Panc1 (cell line): ENCODE results near the gene DRD4. TPM values are rescaled to one million over a fixed set of nuclear protein-coding genes. Genes with fewer than 3 reads are reported as not detected.

Source experiments
- ATAC-seq: fragments of 200-7000 bp; cut with Tn5 transposase; 2 replicates; pipeline ENCODE4 v1.9.1; 2020; ENCODE audit warnings: mild to moderate bottlenecking, moderate library complexity
- BruUV-seq: library from RNA; stranded (reverse); fragments of 400-500 nt; replicated peaks from 2 replicates; lab custom pipeline; 2021; lab: Mats Ljungman, UMichigan
- CTCF ChIA-PET: fragments of 300-600 bp; sonication (Branson Sonifier 250); formaldehyde crosslinking; loops from one replicate; lab custom pipeline; 2022; ENCODE audit warnings: antibody characterized with exemption; lab: Charles Lee
- POLR2A ChIA-PET: fragments of 300-600 bp; sonication (Branson Sonifier 250); formaldehyde crosslinking; loops from one replicate; lab custom pipeline; 2022; ENCODE audit warnings: antibody characterized with exemption; lab: Charles Lee
- DNase-seq: peaks from one replicate; pipeline ENCODE4 v3.0.0-alpha.2; 2010; ENCODE audit warnings: low read depth, low spot score
- H3K27ac ChIP-seq: 2 replicates; pipeline ENCODE4 v1.5.1; 2011; ENCODE audit warnings: mild to moderate bottlenecking, low read length, inconsistent platforms
- H3K27me3 ChIP-seq: fragments of 200-500 bp; sonication (Bioruptor generic); 2 replicates; pipeline ENCODE4 v1.6.0; 2014; ENCODE audit warnings: low read length, inconsistent platforms; ENCODE audit not compliant: control insufficient read depth, insufficient read depth
- H3K36me3 ChIP-seq: fragments of 200-500 bp; sonication (Bioruptor generic); 2 replicates; pipeline ENCODE4 v1.5.1; 2014; ENCODE audit warnings: inconsistent platforms, mild to moderate bottlenecking, low read length, moderate library complexity; ENCODE audit not compliant: control insufficient read depth, insufficient read depth
- H3K4me1 ChIP-seq: 2 replicates; pipeline ENCODE4 v1.5.1; 2011; ENCODE audit warnings: inconsistent platforms, mild to moderate bottlenecking, low read length, moderate library complexity; ENCODE audit not compliant: control insufficient read depth, insufficient read depth
- H3K4me3 ChIP-seq, 2 experiments: 2 replicates each; pipeline ENCODE4 v1.5.1; 2011 to 2012; ENCODE audit warnings: low read depth in 2 of 2, low read length in 2 of 2, mild to moderate bottlenecking in 2 of 2, inconsistent platforms in 1 of 2, moderate library complexity in 1 of 2
- H3K9me3 ChIP-seq: fragments of 200-500 bp; sonication (Bioruptor generic); 2 replicates; pipeline ENCODE4 v1.5.1; 2014; ENCODE audit warnings: low read depth, mild to moderate bottlenecking, inconsistent platforms, low read length, moderate library complexity; ENCODE audit not compliant: control insufficient read depth, insufficient read depth
- CTCF ChIP-seq: fragments of 450-650 bp; IDR thresholded peaks from 2 replicates; pipeline ENCODE4 v1.5.1; 2017; ENCODE audit warnings: mild to moderate bottlenecking
- POLR2AphosphoS5 ChIP-seq: IDR thresholded peaks from 2 replicates; pipeline ENCODE4 v1.6.1; 2012; ENCODE audit warnings: mild to moderate bottlenecking, low read depth, low read length, moderate library complexity
- REST ChIP-seq, 2 experiments: IDR thresholded peaks; 2 replicates each; pipeline ENCODE4 v1.6.1; 2011 to 2012; ENCODE audit warnings: low read depth in 2 of 2, control low read depth in 1 of 2, low read length in 1 of 2, mild to moderate bottlenecking in 1 of 2, moderate library complexity in 1 of 2; ENCODE audit not compliant: insufficient read depth in 1 of 2
- SIN3A ChIP-seq: IDR thresholded peaks from 2 replicates; pipeline ENCODE4 v1.6.1; 2012; ENCODE audit warnings: low read depth, mild to moderate bottlenecking, low read length, moderate library complexity, borderline replicate concordance; ENCODE audit not compliant: insufficient read depth
- TCF7L2 ChIP-seq: IDR thresholded peaks from 2 replicates; pipeline ENCODE4 v1.6.1; 2011; ENCODE audit warnings: mild to moderate bottlenecking, low read depth, low read length, inconsistent platforms
- in situ Hi-C: cut with HindIII; loops from 2 replicates; pipeline ENCODE4 v1.10.0; 2016; ENCODE audit warnings: low sequenced_read_pairs, low pct_unique_long_range_greater_than_20kb
- intact Hi-C: fragments of 100-400 bp; cut with micrococcal nuclease; formaldehyde crosslinking; loops from one replicate; pipeline ENCODE4 v1.10.0; 2022; ENCODE audit not compliant: unreplicated experiment
- total RNA-seq: library from RNA; stranded (reverse); gene quantifications from one replicate; pipeline ENCODE4 v1.2.1, GENCODE V29; 2021; ENCODE audit not compliant: unreplicated experiment

Gene DRD4
- total RNA-seq, 1 experiment from 2014 or later, result 0.95 TPM

DNA sequence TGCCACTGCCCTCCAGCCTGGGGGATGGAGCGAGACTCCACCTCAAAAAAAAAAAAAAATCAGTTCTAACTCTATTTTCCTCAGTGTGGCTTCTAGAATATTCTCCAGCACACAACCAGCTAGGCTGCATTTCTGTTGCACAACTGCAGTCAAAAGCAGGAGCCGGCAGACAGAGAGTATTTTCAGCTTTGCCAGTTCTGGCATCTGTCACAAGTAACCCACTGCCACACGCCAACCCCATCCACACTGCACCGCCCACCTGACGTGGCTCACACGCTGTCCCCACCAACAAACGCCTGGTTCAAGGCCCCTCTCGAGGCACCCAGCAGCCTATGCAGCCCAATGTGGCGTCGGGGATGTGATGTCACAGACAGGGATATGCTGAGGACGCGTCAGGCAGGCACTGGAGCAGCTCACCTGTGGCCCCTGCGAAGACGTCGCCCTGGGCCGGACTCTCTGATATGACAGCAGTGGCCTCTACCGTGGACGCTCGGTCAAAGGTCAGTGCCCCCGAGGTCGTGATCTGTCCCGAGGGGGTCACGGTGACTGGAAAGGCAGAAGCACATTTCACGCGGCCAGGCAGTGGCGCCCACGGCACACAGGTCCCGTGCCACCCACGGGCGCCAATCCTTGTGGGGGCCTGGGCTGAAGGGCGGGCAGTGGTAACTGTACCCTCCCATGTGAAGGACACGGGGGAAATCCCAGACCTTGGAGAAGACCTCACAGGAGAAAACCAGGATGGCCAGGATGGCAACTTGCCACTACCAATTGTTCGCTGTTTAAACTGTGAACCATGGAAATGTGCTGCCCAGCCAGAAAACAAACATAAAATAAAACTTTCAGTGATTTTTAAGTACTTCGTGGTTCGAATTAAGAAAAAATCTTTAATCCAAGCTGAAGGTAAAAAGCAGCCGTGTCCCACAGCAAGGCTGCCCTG lies 42.5 kb downstream of the DRD4 start:
- no peak overlapping the region for H3K4me3 ChIP-seq
- H3K27ac ChIP-seq, result no peak overlapping the region
- ChIA-PET POLR2A (interaction anchor here (0.6 kb wide), 1 partner anchor 43 kb away, joined by 3 read pairs; no protein-coding TSS in a partner anchor), CTCF (no interaction called here)
- BruUV-seq, result no TSS peak
- DNase-seq (no peak), ATAC-seq (no peak)
- no peaks in the 10 kb centered on the region for H3K4me1 ChIP-seq
- no peaks in the 10 kb centered on the region for H3K9me3 ChIP-seq
- in situ Hi-C loops (no loop called here), intact Hi-C loops (no loop called here)
- peaks cover 14% of the 10 kb centered on the region for H3K36me3 ChIP-seq
- TF ChIP-seq SIN3A, result no peak
- TF ChIP-seq REST (IDR thresholded peaks at IDR 0.05; ENCODE audit: insufficient read depth in 1 of 2, low read depth in 2 of 2, low read length in 1 of 2), result no peak
- no peaks in the 10 kb centered on the region for H3K27me3 ChIP-seq

DNA sequence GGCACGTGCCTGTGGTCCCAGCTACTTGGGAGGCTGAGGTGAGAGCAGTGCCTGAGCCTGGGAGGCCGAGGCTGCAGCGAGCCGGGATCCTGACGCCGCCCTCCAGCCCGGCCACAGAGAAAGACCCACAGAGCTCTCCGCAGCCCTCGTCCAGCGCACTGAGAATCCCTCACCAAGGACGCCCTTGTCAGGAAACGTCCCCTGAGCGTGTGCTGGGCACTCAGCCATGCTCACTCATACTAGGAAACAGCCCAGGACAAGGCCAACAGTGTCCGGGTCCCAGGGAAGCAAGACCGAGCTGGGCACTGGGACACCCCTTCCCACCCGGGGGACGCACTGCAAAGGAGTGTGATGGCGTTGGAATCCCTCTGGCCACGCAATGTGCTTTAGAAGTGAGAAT lies 43.4 kb downstream of the DRD4 start:
- TF ChIP-seq CTCF (no peak), TCF7L2 (no peak), SIN3A (no peak), POLR2AphosphoS5 (no peak), REST (IDR thresholded peaks at IDR 0.05; ENCODE audit: insufficient read depth in 1 of 2, low read depth in 2 of 2, low read length in 1 of 2) (no peak)
- DNase-seq (no peak), ATAC-seq (no peak; the same call in 1 of the 2 replicates)
- in situ Hi-C loops (no loop called here), intact Hi-C loops (no loop called here)
- CTCF ChIA-PET, result no interaction called here
- no peaks in the 10 kb centered on the region for H3K9me3 ChIP-seq
- H3K36me3 ChIP-seq, result peaks cover 12% of the 10 kb centered on the region
- POLR2A ChIA-PET, result interaction anchor here (0.6 kb wide), 1 partner anchor 105 kb away, joined by 5 read pairs; no protein-coding TSS in a partner anchor
- no peaks in the 10 kb centered on the region for H3K27me3 ChIP-seq
- no peaks in the 10 kb centered on the region for H3K4me1 ChIP-seq
- no peak overlapping the region for H3K27ac ChIP-seq
- BruUV-seq, result no TSS peak
- H3K4me3 ChIP-seq, result no peak overlapping the region
